Nucleus accumbens (tissue), 56 donors: ENCODE results near the gene OR2G6.
"Not testable (repeated sequence)": the region's sequence is repeated elsewhere in the genome, so short reads cannot be mapped to it uniquely, and the experiment has no call there.

Source experiments
- DNase-seq, 56 donors: peaks; one replicate each; lab custom pipeline; 2025; lab: John Stamatoyannopoulos, UW

The OR2G6 gene

DNA sequence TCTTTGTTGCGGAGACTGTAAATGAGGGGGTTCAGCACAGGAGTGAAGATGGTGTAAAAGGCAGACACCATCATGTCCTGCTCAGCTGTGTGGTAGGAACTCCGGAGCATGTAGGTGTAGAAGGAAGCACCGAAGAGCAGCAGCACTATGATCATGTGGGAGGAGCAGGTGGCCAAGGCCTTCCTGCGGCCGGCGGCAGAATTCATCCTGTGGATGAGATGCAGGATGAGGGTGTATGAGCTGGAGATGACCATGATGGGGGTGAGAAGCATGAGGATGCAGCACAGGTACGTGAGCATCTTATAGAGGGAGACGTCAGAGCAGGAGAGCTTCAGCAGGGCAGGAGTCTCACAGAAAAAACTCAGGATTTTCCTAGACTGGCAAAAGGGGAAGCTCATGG, 66.0 kb downstream of the OR2G6 start:
- not testable (repeated sequence) for DNase-seq

- DNase-seq, result not testable (repeated sequence)
These were observed 66.8 kb downstream of the OR2G6 start, which contains the start of gene OR2T34 for GRCh38 chr1:248574657-248575056. TSS of gene OR2T34 (minus strand) at chr1:248574757. CDS start at chr1:248574757, 0 bp downstream.

DNA sequence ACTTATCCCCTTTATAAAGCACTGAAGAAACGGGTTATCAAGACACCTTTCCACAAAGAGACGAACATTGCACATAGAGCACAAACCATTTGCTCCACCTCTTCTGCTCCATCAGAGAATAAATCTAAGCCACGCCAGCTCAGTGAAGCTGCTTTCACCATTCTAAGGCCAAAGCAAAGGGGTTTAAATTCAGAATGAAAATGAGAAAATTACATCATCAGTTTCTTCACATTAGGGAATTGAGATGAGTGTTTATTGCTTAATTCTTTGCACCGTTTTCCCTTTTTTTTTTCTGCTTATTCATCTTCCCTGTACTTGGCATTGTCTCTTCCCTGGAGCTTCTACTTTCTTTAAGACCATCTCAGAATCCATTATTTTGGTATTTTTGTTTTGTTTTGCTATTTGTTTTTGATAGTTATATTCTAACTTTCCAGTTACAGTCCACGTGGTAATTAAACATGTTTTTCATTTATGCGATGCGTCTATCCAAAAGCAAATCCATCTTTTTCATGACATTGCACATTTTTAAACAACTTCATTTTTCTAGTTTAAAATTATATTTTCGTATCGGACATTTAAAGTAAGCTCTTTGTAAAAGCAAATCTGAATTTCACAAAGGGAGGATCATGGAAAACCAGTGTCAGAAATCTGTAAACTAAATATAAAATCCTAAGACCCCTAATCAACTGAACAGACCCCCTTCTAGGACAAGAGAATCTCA, 68.5 kb downstream of the OR2G6 start:
- no peak for DNase-seq
